ENCODE results near the gene FOXI3.

Gene FOXI3

GRCh38 chr2:88452980-88453582 lies 588 bp upstream of the FOXI3 start (continued):
- TF ChIP-seq IKZF3 (tag by site-specific recombination; IDR thresholded peaks at IDR 0.05) (no peak), ZBTB20 (tag by site-specific recombination; IDR thresholded peaks at IDR 0.05) (peak; percentile 68; the same call in 1 of the 2 replicates), ZNF777 (tag by site-specific recombination; IDR thresholded peaks at IDR 0.05; ENCODE audit: borderline replicate concordance) (peak; percentile 56; the same call in 1 of the 2 replicates), ZNF302 (tag by site-specific recombination; IDR thresholded peaks at IDR 0.05; ENCODE audit: low read depth) (no peak), ZBTB48 (tag by site-specific recombination; IDR thresholded peaks at IDR 0.05) (no peak), ZBTB1 (tag by site-specific recombination; IDR thresholded peaks at IDR 0.05) (no peak), AEBP2 (tag by site-specific recombination; IDR thresholded peaks at IDR 0.05; ENCODE audit: borderline replicate concordance) (no peak)

- Histone ChIP-seq H3K36me3 (ENCODE audit: control insufficient read depth in 2 of 2, insufficient read depth in 1 of 2, low read length in 2 of 2) (peaks cover 0 to 19% of the 10 kb centered on the region in 2 experiments; a peak in 1 of 3 replicates), H3K9me3 (ENCODE audit: control insufficient read depth, insufficient read depth, low read depth, low read length) (no peaks in the 10 kb centered on the region), H3K4me1 (ENCODE audit: control insufficient read depth, insufficient read depth, low read length) (0 out of 2 replicates have a peak, but pooled peaks cover 2% of the 10 kb centered on the region), H3K4me3 (ENCODE audit: low read depth, low read length) (peak overlapping the region; percentile 76), H3K27ac (ENCODE audit: extremely low read depth, low read depth, low read length) (peak overlapping the region; percentile 52; the same call in 1 of the 2 replicates)
- CTCF ChIA-PET = interaction anchor here (0.6 to 1.3 kb wide), 3 partner anchors 20 to 268 kb away, joined by 3 to 6 read pairs (median 5); no protein-coding TSS in a partner anchor
- TF ChIP-seq ZNF571 (tag by site-specific recombination; IDR thresholded peaks at IDR 0.05) (no peak), SCRT1 (tag by site-specific recombination; IDR thresholded peaks at IDR 0.05; ENCODE audit: borderline replicate concordance) (0 out of 2 replicates have a peak, but pooled peaks have one; percentile 28), ZBTB44 (tag by site-specific recombination; IDR thresholded peaks at IDR 0.05) (no peak), SP7 (tag by site-specific recombination; IDR thresholded peaks at IDR 0.05) (no peak), ZBTB20 (tag by site-specific recombination; IDR thresholded peaks at IDR 0.05) (peak; percentile 74), ZBTB26 (tag by site-specific recombination; optimal IDR thresholded peaks at IDR 0.05) (peak; percentile 63), ZNF341 (tag by site-specific recombination; IDR thresholded peaks at IDR 0.05; ENCODE audit: low read depth) (peak; percentile 76), ZNF600 (tag by site-specific recombination; IDR thresholded peaks at IDR 0.05) (peak; percentile 23; the same call in 1 of the 2 replicates), ZBTB8A (tag by site-specific recombination; IDR thresholded peaks at IDR 0.05) (peak; percentile 43; the same call in 1 of the 2 replicates), SCRT2 (tag by site-specific recombination; IDR thresholded peaks at IDR 0.05) (peak; percentile 82), ZNF707 (tag by site-specific recombination; IDR thresholded peaks at IDR 0.05) (no peak), ZNF449 (tag by site-specific recombination; IDR thresholded peaks at IDR 0.05) (peak; percentile 64; the same call in 1 of the 2 replicates), GLIS2 (tag by site-specific recombination; IDR thresholded peaks at IDR 0.05) (0 out of 2 replicates have a peak, but pooled peaks have one; percentile 41), ZNF335 (tag by site-specific recombination; conservative IDR thresholded peaks at IDR 0.05) (peak; percentile 87), KLF7 (tag by site-specific recombination; IDR thresholded peaks at IDR 0.05; ENCODE audit: borderline replicate concordance) (no peak)
- POLR2A ChIA-PET = interaction anchor here (0.6 to 2.0 kb wide), 2 partner anchors 10 to 16 kb away, joined by 3 to 4 read pairs; no protein-coding TSS in a partner anchor
Observed at GRCh38 chr2:88451811-88452564, 505 bp downstream of the FOXI3 start.
